SU-DHL-6 (cell line): ENCODE measurements around the gene RBP3.

Experiments used
- H2AFZ ChIP-seq: fragments of 200-600 bp; sonication (generic); 2 replicates; pipeline ENCODE4 v1.6.1; 2014; ENCODE audit warnings: low read depth, mild to moderate bottlenecking, moderate library complexity, mixed read lengths, antibody characterized with exemption, low read length; ENCODE audit not compliant: severe bottlenecking
- H3F3A ChIP-seq: fragments of 200-600 bp; shearing (Covaris generic); 2 replicates; pipeline ENCODE4 v1.6.0; 2016; ENCODE audit warnings: antibody characterized with exemption, mild to moderate bottlenecking; ENCODE audit not compliant: insufficient read depth
- H3K27ac ChIP-seq: fragments of 200-600 bp; sonication (generic); 2 replicates; pipeline ENCODE4 v1.5.1; 2016; ENCODE audit warnings: low read depth, mild to moderate bottlenecking, low read length, moderate library complexity, mixed read lengths
- H3K27me3 ChIP-seq: fragments of 200-600 bp; sonication (generic), shearing (Covaris generic); 2 replicates; pipeline ENCODE4 v1.6.0; 2014; ENCODE audit warnings: mild to moderate bottlenecking, low read length
- H3K36me3 ChIP-seq: fragments of 200-600 bp; sonication (generic); 2 replicates; pipeline ENCODE4 v1.6.1; 2014; ENCODE audit warnings: mild to moderate bottlenecking, low read length, mixed read lengths
- H3K4me2 ChIP-seq: fragments of 300-600, 200-600 bp; shearing (Covaris generic), sonication (generic); 2 replicates; pipeline ENCODE4 v1.6.0; 2014; ENCODE audit warnings: low read length, low read depth, mild to moderate bottlenecking; ENCODE audit not compliant: poor library complexity, severe bottlenecking
- H3K4me3 ChIP-seq: fragments of 200-600 bp; sonication (generic); 2 replicates; pipeline ENCODE4 v1.5.1; 2014; ENCODE audit warnings: antibody characterized with exemption, low read length, mild to moderate bottlenecking, mixed read lengths; ENCODE audit not compliant: insufficient read depth, poor library complexity, severe bottlenecking
- H3K79me2 ChIP-seq: fragments of 200-600 bp; sonication (generic); 2 replicates; pipeline ENCODE4 v1.6.1; 2014; ENCODE audit warnings: mild to moderate bottlenecking, low read length, moderate library complexity; ENCODE audit not compliant: insufficient read depth
- H3K9ac ChIP-seq: fragments of 200-600 bp; sonication (generic); 2 replicates; pipeline ENCODE4 v1.7.0; 2014; ENCODE audit warnings: mild to moderate bottlenecking, low read length
- H3K9me2 ChIP-seq: fragments of 200-600 bp; sonication (generic); replicated peaks from 2 replicates; pipeline ENCODE4 v1.6.1; 2014; ENCODE audit warnings: low read length; ENCODE audit not compliant: insufficient read depth
- H3K9me3 ChIP-seq: fragments of 200-600 bp; sonication (generic); 2 replicates; pipeline ENCODE4 v1.6.1; 2014; ENCODE audit warnings: low read length, mixed read lengths; ENCODE audit not compliant: insufficient read depth
- H4K20me1 ChIP-seq: fragments of 200-600 bp; sonication (generic); 2 replicates; pipeline ENCODE4 v1.6.1; 2014; ENCODE audit warnings: low read depth, mild to moderate bottlenecking, antibody characterized with exemption, low read length, moderate library complexity, mixed read lengths
- EZH2phosphoT487 ChIP-seq: fragments of 200-600 bp; sonication (generic), shearing (Covaris generic); conservative IDR thresholded peaks from 2 replicates; pipeline ENCODE4 v1.6.1; 2018; ENCODE audit warnings: mild to moderate bottlenecking, antibody characterized with exemption, low read length, moderate library complexity, mixed read lengths
- TF ChIP-seq, protein P1 (sequence below): fragments of 200-600 bp; sonication (generic); IDR thresholded peaks from one replicate; pipeline ENCODE4 v1.5.1; 2017; ENCODE audit warnings: antibody characterized with exemption, mild to moderate bottlenecking, low read length, moderate library complexity; ENCODE audit not compliant: insufficient read depth, poor library complexity, severe bottlenecking

Gene RBP3

DNA sequence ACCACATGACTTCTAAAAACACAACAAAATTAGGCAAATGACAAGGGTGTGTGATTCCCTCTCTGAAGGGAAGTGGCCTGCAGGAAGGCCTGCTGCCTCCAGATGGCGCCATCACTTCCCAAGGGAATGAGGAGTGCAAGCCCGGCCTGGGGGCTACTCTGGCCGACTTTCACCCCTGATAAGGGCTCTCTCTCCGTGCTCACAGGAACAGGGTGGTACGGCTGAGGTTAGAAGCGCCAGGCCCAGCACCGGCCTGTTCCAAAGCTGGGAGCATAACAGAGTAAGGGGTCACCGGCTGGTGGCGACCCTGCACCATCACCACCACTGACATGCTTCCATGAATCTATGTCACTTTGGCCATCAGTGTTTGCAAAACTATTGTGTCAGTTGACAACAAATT is 13.1 kb downstream of the RBP3 start:
- no peak overlapping the region for H3K4me3 ChIP-seq
- H3K9me2 ChIP-seq: no peaks in the 10 kb centered on the region
- TF ChIP-seq, protein P1, sequence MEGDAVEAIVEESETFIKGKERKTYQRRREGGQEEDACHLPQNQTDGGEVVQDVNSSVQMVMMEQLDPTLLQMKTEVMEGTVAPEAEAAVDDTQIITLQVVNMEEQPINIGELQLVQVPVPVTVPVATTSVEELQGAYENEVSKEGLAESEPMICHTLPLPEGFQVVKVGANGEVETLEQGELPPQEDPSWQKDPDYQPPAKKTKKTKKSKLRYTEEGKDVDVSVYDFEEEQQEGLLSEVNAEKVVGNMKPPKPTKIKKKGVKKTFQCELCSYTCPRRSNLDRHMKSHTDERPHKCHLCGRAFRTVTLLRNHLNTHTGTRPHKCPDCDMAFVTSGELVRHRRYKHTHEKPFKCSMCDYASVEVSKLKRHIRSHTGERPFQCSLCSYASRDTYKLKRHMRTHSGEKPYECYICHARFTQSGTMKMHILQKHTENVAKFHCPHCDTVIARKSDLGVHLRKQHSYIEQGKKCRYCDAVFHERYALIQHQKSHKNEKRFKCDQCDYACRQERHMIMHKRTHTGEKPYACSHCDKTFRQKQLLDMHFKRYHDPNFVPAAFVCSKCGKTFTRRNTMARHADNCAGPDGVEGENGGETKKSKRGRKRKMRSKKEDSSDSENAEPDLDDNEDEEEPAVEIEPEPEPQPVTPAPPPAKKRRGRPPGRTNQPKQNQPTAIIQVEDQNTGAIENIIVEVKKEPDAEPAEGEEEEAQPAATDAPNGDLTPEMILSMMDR: peak; percentile 42
- TF ChIP-seq EZH2phosphoT487: no peak
- no peak overlapping the region for H2AFZ ChIP-seq
- H3K9me3 ChIP-seq: no peaks in the 10 kb centered on the region
- H3K4me2 ChIP-seq: no peak overlapping the region
- H3K27me3 ChIP-seq: no peaks in the 10 kb centered on the region
- H3K36me3 ChIP-seq: no peaks in the 10 kb centered on the region
- no peaks in the 10 kb centered on the region for H3F3A ChIP-seq
- H4K20me1 ChIP-seq: no peaks in the 10 kb centered on the region
- H3K79me2 ChIP-seq: no peaks in the 10 kb centered on the region
- no peak overlapping the region for H3K27ac ChIP-seq
- no peak overlapping the region for H3K9ac ChIP-seq

DNA sequence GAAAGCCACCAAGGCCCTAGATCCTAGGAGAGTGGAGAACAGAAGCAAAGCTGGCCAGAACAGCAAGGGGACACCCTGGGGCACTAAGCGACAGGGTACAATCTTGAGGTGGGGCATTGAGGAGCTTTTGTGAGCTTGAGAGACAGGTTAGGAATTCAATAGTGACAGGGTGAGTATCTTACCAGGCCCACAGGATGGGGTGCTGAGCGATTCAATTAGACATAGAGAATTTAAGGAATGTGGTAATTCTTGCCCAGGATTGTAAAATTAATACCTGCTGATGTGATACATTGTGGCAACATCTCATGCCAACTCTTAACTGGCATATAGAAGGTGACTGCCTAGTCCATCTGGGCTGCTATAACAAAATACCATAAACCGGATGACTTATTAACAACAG is 14.0 kb downstream of the RBP3 start:
- Histone ChIP-seq H3K4me3 (no peak overlapping the region), H3K4me2 (no peak overlapping the region)

DNA sequence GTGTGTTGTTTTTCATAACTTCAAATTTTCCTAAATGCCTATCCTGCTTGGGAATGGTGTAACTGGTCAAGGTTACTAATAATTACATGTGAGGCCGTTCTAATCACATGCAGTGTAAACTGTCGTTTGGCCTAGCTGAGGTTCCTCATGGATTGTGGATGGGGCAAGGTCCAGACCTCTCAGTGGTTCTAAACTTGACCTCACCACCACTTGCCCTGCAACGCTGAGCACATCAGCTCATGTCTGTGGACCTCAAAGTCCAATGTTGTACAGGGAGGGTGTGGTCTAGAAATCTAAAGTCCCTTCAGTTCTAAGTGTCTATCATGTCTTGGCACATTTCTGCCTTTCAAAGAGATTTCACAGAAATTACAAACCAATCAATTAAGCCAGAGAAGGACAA is 15.6 kb downstream of the RBP3 start:
- no peaks in the 10 kb centered on the region for H3K79me2 ChIP-seq
- no peaks in the 10 kb centered on the region for H3F3A ChIP-seq
- no peak overlapping the region for H3K4me2 ChIP-seq
- no peak for TF ChIP-seq EZH2phosphoT487
- TF ChIP-seq, protein P1: no peak
- no peaks in the 10 kb centered on the region for H3K9me3 ChIP-seq
- no peak overlapping the region for H3K9ac ChIP-seq
- H4K20me1 ChIP-seq: no peaks in the 10 kb centered on the region
- no peaks in the 10 kb centered on the region for H3K36me3 ChIP-seq
- H3K27ac ChIP-seq: no peak overlapping the region
- no peaks in the 10 kb centered on the region for H3K9me2 ChIP-seq
- H2AFZ ChIP-seq: no peak overlapping the region
- H3K4me3 ChIP-seq: no peak overlapping the region
- no peaks in the 10 kb centered on the region for H3K27me3 ChIP-seq

More for the DNA sequence above, 14.0 kb downstream of the RBP3 start:
- H3K27ac ChIP-seq: no peak overlapping the region
- H3F3A ChIP-seq: no peaks in the 10 kb centered on the region
- H2AFZ ChIP-seq: no peak overlapping the region
- no peak overlapping the region for H3K9ac ChIP-seq
- no peaks in the 10 kb centered on the region for H4K20me1 ChIP-seq
- no peaks in the 10 kb centered on the region for H3K79me2 ChIP-seq
- TF ChIP-seq, protein P1: no peak
- no peak for TF ChIP-seq EZH2phosphoT487
- no peaks in the 10 kb centered on the region for H3K9me2 ChIP-seq
- no peaks in the 10 kb centered on the region for H3K36me3 ChIP-seq
- no peaks in the 10 kb centered on the region for H3K27me3 ChIP-seq
- no peaks in the 10 kb centered on the region for H3K9me3 ChIP-seq

DNA sequence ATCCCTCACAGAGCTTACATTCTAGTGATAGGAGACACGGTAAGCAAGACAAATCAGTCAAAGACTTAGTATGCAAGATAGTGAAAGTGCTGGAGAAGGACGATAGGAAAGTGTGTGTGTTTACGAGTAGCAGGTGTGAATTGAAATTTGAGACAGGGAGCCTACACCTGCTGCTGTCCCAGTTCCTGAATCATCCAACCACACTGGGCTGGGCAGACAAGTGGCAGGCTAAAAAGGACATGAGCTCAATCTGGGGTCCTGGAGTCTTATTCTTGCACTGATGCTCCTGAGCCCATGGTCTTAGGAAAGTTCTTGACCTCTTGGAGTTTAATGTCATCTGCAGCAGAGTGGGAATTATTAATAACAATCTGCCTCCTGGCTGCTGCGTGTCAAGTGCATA is 16.2 kb downstream of the RBP3 start:
- Histone ChIP-seq H3K79me2 (no peaks in the 10 kb centered on the region), H3K9me2 (no peaks in the 10 kb centered on the region), H3F3A (no peaks in the 10 kb centered on the region), H3K9ac (no peak overlapping the region), H3K36me3 (no peaks in the 10 kb centered on the region), H3K27me3 (no peaks in the 10 kb centered on the region), H3K4me3 (no peak overlapping the region), H2AFZ (no peak overlapping the region), H3K9me3 (no peaks in the 10 kb centered on the region), H3K4me2 (no peak overlapping the region), H4K20me1 (no peaks in the 10 kb centered on the region), H3K27ac (no peak overlapping the region)
- no peak for TF ChIP-seq EZH2phosphoT487
